ENCODE data around the gene PLEK. TPM values are rescaled to one million over a fixed set of nuclear protein-coding genes. Genes with fewer than 3 reads are reported as not detected.
A peak's percentile ranks its signal among the peaks of the same experiment; 100 is the strongest.

The PLEK gene
- total and polyA plus RNA-seq, 2 donors (not counting 3 experiments of a cell fraction or from before 2014, with no cell fraction given): 0.03 to 0.11 TPM

- intact Hi-C loops (cut with micrococcal nuclease) (loop anchor here (1.0 to 2.0 kb wide), 3 partner anchors 37 to 235 kb away; no protein-coding TSS in a partner anchor), dilution Hi-C loops (cut with MboI; ENCODE audit: extremely low pct_ligation_motif_present, low sequenced_read_pairs) (no loop called here)
- ChIA-PET CTCF (interaction anchor here (0.7 to 2.3 kb wide), 31 partner anchors 8 to 239 kb away, joined by 3 to 41 read pairs (median 4); partner anchors contain the start of gene CNRIP1), POLR2A (no interaction called here)
- H3K4me2 ChIP-seq (ENCODE audit: insufficient read depth, low read length): no peak overlapping the region
- TF ChIP-seq EZH2 (IDR thresholded peaks at IDR 0.05; ENCODE audit: borderline replicate concordance, low read depth, low read length, severe bottlenecking) (no peak), CTCF (IDR thresholded peaks at IDR 0.05; ENCODE audit: extremely low read depth in 1 of 2, insufficient read depth in 1 of 2, low read depth in 1 of 2, low read length in 2 of 2) (peak; percentile 23 to 57)
- FAIRE-seq (peak; percentile 77), DNase-seq (ENCODE audit: low read depth, low spot score) (peak; percentile 57)
- H3K9ac ChIP-seq (replicated peaks; ENCODE audit: extremely low read depth, insufficient read depth, low read length): no peak overlapping the region
- H3K4me1 ChIP-seq (ENCODE audit: control insufficient read depth, extremely low read depth, insufficient read depth, low read length): no peaks in the 10 kb centered on the region
- H3K9me3 ChIP-seq (replicated peaks; ENCODE audit: control insufficient read depth, insufficient read depth, low read length): no peaks in the 10 kb centered on the region
- no peaks in the 10 kb centered on the region for H3K27me3 ChIP-seq (ENCODE audit: control insufficient read depth in 2 of 2, insufficient read depth in 2 of 2, low read length in 2 of 2)
- H3K79me2 ChIP-seq (ENCODE audit: control insufficient read depth, insufficient read depth, low read length): no peaks in the 10 kb centered on the region
- no TSS peak for BruUV-seq (replicated peaks)
- no peak overlapping the region for H3K4me3 ChIP-seq (replicated peaks in 1 of 3; ENCODE audit: insufficient read depth in 1 of 3, low read depth in 1 of 3, low read length in 3 of 3)
- no peak overlapping the region for H2AFZ ChIP-seq (ENCODE audit: low read depth, low read length)
- H3K36me3 ChIP-seq (ENCODE audit: control insufficient read depth in 2 of 2, extremely low read depth in 1 of 2, insufficient read depth in 2 of 2, low read length in 2 of 2): no peaks in the 10 kb centered on the region
- H3K9me1 ChIP-seq (replicated peaks; ENCODE audit: control insufficient read depth, extremely low read depth, insufficient read depth, low read length): no peaks in the 10 kb centered on the region
- no peaks in the 10 kb centered on the region for H4K20me1 ChIP-seq (replicated peaks; ENCODE audit: control insufficient read depth, extremely low read depth, insufficient read depth, low read length)
- H3K27ac ChIP-seq (ENCODE audit: insufficient read depth, low read depth, low read length): no peak overlapping the region
Observed at GRCh38 chr2:68357605-68358337, 7.3 kb upstream of the PLEK start.

GRCh38 chr2:68359889-68360288 lies 5.2 kb upstream of the PLEK start:
- H3K9ac ChIP-seq (replicated peaks; ENCODE audit: extremely low read depth, insufficient read depth, low read length): no peak overlapping the region
- H3K9me1 ChIP-seq (replicated peaks; ENCODE audit: control insufficient read depth, extremely low read depth, insufficient read depth, low read length): no peaks in the 10 kb centered on the region
- ChIA-PET CTCF (interaction anchor here (1.0 to 2.4 kb wide), 6 partner anchors 12 to 238 kb away, joined by 3 to 11 read pairs (median 4); partner anchors contain the start of gene CNRIP1), POLR2A (no interaction called here)
- intact Hi-C loops (cut with micrococcal nuclease): loop anchor here (2.0 kb wide), 2 partner anchors 165 to 237 kb away; no protein-coding TSS in a partner anchor
- H3K4me2 ChIP-seq (ENCODE audit: insufficient read depth, low read length): no peak overlapping the region
- H3K4me3 ChIP-seq (replicated peaks in 1 of 3; ENCODE audit: insufficient read depth in 1 of 3, low read depth in 1 of 3, low read length in 3 of 3): no peak overlapping the region
- dilution Hi-C loops (cut with MboI; ENCODE audit: extremely low pct_ligation_motif_present, low sequenced_read_pairs): no loop called here
- H3K4me1 ChIP-seq (ENCODE audit: control insufficient read depth, extremely low read depth, insufficient read depth, low read length): no peaks in the 10 kb centered on the region
- no peak overlapping the region for H2AFZ ChIP-seq (ENCODE audit: low read depth, low read length)
- no peaks in the 10 kb centered on the region for H3K36me3 ChIP-seq (ENCODE audit: control insufficient read depth in 2 of 2, extremely low read depth in 1 of 2, insufficient read depth in 2 of 2, low read length in 2 of 2)
- H3K9me3 ChIP-seq (replicated peaks; ENCODE audit: control insufficient read depth, insufficient read depth, low read length): no peaks in the 10 kb centered on the region
- no TSS peak for BruUV-seq (replicated peaks)
- H3K27ac ChIP-seq (ENCODE audit: insufficient read depth, low read depth, low read length): no peak overlapping the region
- no peaks in the 10 kb centered on the region for H3K27me3 ChIP-seq (ENCODE audit: control insufficient read depth in 2 of 2, insufficient read depth in 2 of 2, low read length in 2 of 2)
- no peaks in the 10 kb centered on the region for H3K79me2 ChIP-seq (ENCODE audit: control insufficient read depth, insufficient read depth, low read length)
- TF ChIP-seq CTCF (IDR thresholded peaks at IDR 0.05; ENCODE audit: extremely low read depth in 1 of 2, insufficient read depth in 1 of 2, low read depth in 1 of 2, low read length in 2 of 2): peak in 1 of 2 donors; percentile 11
- TF ChIP-seq POLR2A (IDR thresholded peaks at IDR 0.05; ENCODE audit: low read depth, low read length): no peak
- no peak for TF ChIP-seq JUN (IDR thresholded peaks at IDR 0.05; ENCODE audit: borderline replicate concordance, insufficient read depth, insufficient read length, low read depth)
- no peak for FAIRE-seq
- DNase-seq (ENCODE audit: low read depth, low spot score): no peak
- no peaks in the 10 kb centered on the region for H4K20me1 ChIP-seq (replicated peaks; ENCODE audit: control insufficient read depth, extremely low read depth, insufficient read depth, low read length)
